ENCODE data around the gene TXNL1. TPM values are rescaled to one million over a fixed set of nuclear protein-coding genes. Genes with fewer than 3 reads are reported as not detected.

The TXNL1 gene
- total and polyA plus RNA-seq, 2 donors from 2014 or later, result 54.0 to 91.1 TPM

GRCh38 chr18:56641714-56642337 is 3.4 kb upstream of the TXNL1 start:
- FAIRE-seq (no peak), DNase-seq (peak in 4 of 5 donors; percentile 18 to 52 (median 34))
- TF ChIP-seq CTCF (IDR thresholded peaks at IDR 0.05; ENCODE audit: borderline replicate concordance, extremely low read depth, insufficient read depth), result no peak
- H3K9ac ChIP-seq (ENCODE audit: low read length in 3 of 3), result no peak overlapping the region
- H3K27ac ChIP-seq (ENCODE audit: low read depth in 2 of 2, low read length in 2 of 2), result no peak overlapping the region
- H3K27me3 ChIP-seq (ENCODE audit: control insufficient read depth, insufficient read depth, low read length), result no peaks in the 10 kb centered on the region
- peaks cover 0 to 5% (median 2%) of the 10 kb centered on the region in 3 donors for H3K4me1 ChIP-seq (ENCODE audit: control insufficient read depth in 2 of 3, insufficient read depth in 2 of 3, low read depth in 1 of 3, low read length in 3 of 3)
- intact Hi-C loops (cut with DNase I), result no loop called here
- no peaks in the 10 kb centered on the region for H3K36me3 ChIP-seq (ENCODE audit: control insufficient read depth in 2 of 3, insufficient read depth in 3 of 3, low read length in 3 of 3)
- no peaks in the 10 kb centered on the region for H3K9me3 ChIP-seq (ENCODE audit: control insufficient read depth in 2 of 3, insufficient read depth in 1 of 3, low read length in 3 of 3)
- no peak overlapping the region for H3K4me3 ChIP-seq (ENCODE audit: low read length in 3 of 3)

GRCh38 chr18:56639571-56639970 is 1.2 kb upstream of the TXNL1 start:
- Histone ChIP-seq H3K4me1 (ENCODE audit: control insufficient read depth in 2 of 3, insufficient read depth in 2 of 3, low read depth in 1 of 3, low read length in 3 of 3) (peaks cover 0 to 5% (median 4%) of the 10 kb centered on the region in 3 donors), H3K9me3 (ENCODE audit: control insufficient read depth in 2 of 3, insufficient read depth in 1 of 3, low read length in 3 of 3) (no peaks in the 10 kb centered on the region), H3K36me3 (ENCODE audit: control insufficient read depth in 2 of 3, insufficient read depth in 3 of 3, low read length in 3 of 3) (no peaks in the 10 kb centered on the region), H3K27me3 (ENCODE audit: control insufficient read depth, insufficient read depth, low read length) (no peaks in the 10 kb centered on the region), H3K9ac (ENCODE audit: low read length in 3 of 3) (no peak overlapping the region), H3K4me3 (ENCODE audit: low read length in 3 of 3) (no peak overlapping the region), H3K27ac (ENCODE audit: low read depth in 2 of 2, low read length in 2 of 2) (no peak overlapping the region)
- no peak for TF ChIP-seq CTCF (IDR thresholded peaks at IDR 0.05; ENCODE audit: borderline replicate concordance, extremely low read depth, insufficient read depth)
- DNase-seq (peak in 1 of 5 donors; percentile 54), FAIRE-seq (no peak)
- intact Hi-C loops (cut with DNase I), result no loop called here

GRCh38 chr18:56639104-56639381 is 651 bp upstream of the TXNL1 start:
- peak overlapping the region; percentile 52 to 82 for H3K27ac ChIP-seq (ENCODE audit: low read depth in 2 of 2, low read length in 2 of 2)
- no peak for FAIRE-seq
- intact Hi-C loops (cut with DNase I), result no loop called here
- peaks cover 0 to 5% (median 4%) of the 10 kb centered on the region in 3 donors for H3K4me1 ChIP-seq (ENCODE audit: control insufficient read depth in 2 of 3, insufficient read depth in 2 of 3, low read depth in 1 of 3, low read length in 3 of 3)
- H3K4me3 ChIP-seq (ENCODE audit: low read length in 3 of 3), result peak overlapping the region; percentile 92 to 95 (median 94)
- no peaks in the 10 kb centered on the region for H3K27me3 ChIP-seq (ENCODE audit: control insufficient read depth, insufficient read depth, low read length)
- TF ChIP-seq CTCF (IDR thresholded peaks at IDR 0.05; ENCODE audit: borderline replicate concordance, extremely low read depth, insufficient read depth), result no peak
- peak overlapping the region; percentile 66 to 90 (median 79) for H3K9ac ChIP-seq (ENCODE audit: low read length in 3 of 3)
- peak in 2 of 5 donors; percentile 37 to 39 for DNase-seq
- no peaks in the 10 kb centered on the region for H3K9me3 ChIP-seq (ENCODE audit: control insufficient read depth in 2 of 3, insufficient read depth in 1 of 3, low read length in 3 of 3)
- H3K36me3 ChIP-seq (ENCODE audit: control insufficient read depth in 2 of 3, insufficient read depth in 3 of 3, low read length in 3 of 3), result no peaks in the 10 kb centered on the region
